Stromal cell of bone marrow (primary cell): Measurements from ENCODE around the gene VSNL1.

Source experiments
- DNase-seq: peaks from one replicate; pipeline ENCODE4 v3.0.0-alpha.2; 2012; ENCODE audit warnings: low read depth

The VSNL1 gene

GRCh38 chr2:17540093-17540812, at the start of gene VSNL1:
VSNL1 (plus strand) TSS chr2:17540696; CDS start chr2:17592075, 51,379 bp downstream.
- DNase-seq: peak; percentile 54

GRCh38 chr2:17495590-17495989, 44.9 kb upstream of the VSNL1 start:
- no peak for DNase-seq

- no peak for DNase-seq
Observed at GRCh38 chr2:17497718-17498117, 42.8 kb upstream of the VSNL1 start.

- no peak for DNase-seq
Observed at GRCh38 chr2:17506736-17507616, 33.5 kb upstream of the VSNL1 start.

- no peak for DNase-seq
Observed at GRCh38 chr2:17515652-17516051, 24.8 kb upstream of the VSNL1 start.

- DNase-seq: no peak
Observed at GRCh38 chr2:17517481-17518211, 22.9 kb upstream of the VSNL1 start.

- peak; percentile 51 for DNase-seq
Observed at GRCh38 chr2:17518212-17519154, 22.0 kb upstream of the VSNL1 start, which contains the start of gene RAD51AP2. RAD51AP2 (minus strand) TSS chr2:17518440; CDS start chr2:17518415, 25 bp downstream.

GRCh38 chr2:17519486-17519885, 21.0 kb upstream of the VSNL1 start:
- no peak for DNase-seq

GRCh38 chr2:17520761-17521160, 19.7 kb upstream of the VSNL1 start:
- DNase-seq: no peak

- no peak for DNase-seq
Observed at GRCh38 chr2:17521621-17522020, 18.9 kb upstream of the VSNL1 start.

- DNase-seq: no peak
Observed at GRCh38 chr2:17522303-17522702, 18.2 kb upstream of the VSNL1 start.

GRCh38 chr2:17529771-17530170, 10.7 kb upstream of the VSNL1 start:
- no peak for DNase-seq

GRCh38 chr2:17533546-17533945, 7.0 kb upstream of the VSNL1 start:
- DNase-seq: no peak

GRCh38 chr2:17536416-17536815, 4.1 kb upstream of the VSNL1 start:
- no peak for DNase-seq

GRCh38 chr2:17538022-17538843, 2.3 kb upstream of the VSNL1 start:
- no peak for DNase-seq

GRCh38 chr2:17538844-17539554, 1.5 kb upstream of the VSNL1 start:
- DNase-seq: no peak

- no peak for DNase-seq
Observed at GRCh38 chr2:17539611-17540092, 844 bp upstream of the VSNL1 start.

GRCh38 chr2:17540813-17541530, 476 bp downstream of the VSNL1 start:
- DNase-seq: no peak

GRCh38 chr2:17541531-17541950, 1.0 kb downstream of the VSNL1 start:
- no peak for DNase-seq
